ENCODE measurements around the gene GNB3.

GNB3 gene

DNA sequence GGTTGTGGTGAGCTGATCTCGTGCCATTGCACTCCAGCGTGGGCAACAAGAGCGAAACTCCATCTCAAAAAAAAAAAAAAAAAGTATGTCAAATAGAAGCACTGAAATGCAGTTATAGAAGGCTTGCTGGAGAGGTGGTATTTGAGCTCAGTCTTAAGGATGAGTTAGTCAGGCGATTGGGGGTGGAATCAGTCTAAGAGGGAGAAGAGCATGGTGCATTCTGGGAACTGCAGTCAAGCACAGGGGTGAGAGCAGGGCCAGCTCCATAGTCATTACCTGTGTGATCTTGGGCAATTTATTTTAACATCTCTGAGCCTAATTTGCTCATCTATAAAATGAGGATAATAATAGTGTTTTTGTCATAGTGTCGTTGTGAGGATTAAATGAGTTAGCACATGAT is 5.9 kb upstream of the GNB3 start:
- Histone ChIP-seq H3K36me3 (ENCODE audit: low read depth) (peaks cover 78% of the 10 kb centered on the region), H3K4me1 (ENCODE audit: insufficient read depth, poor library complexity, severe bottlenecking) (no peaks in the 10 kb centered on the region), H3K4me3 (ENCODE audit: severe bottlenecking) (no peak overlapping the region), H3K27me3 (ENCODE audit: insufficient read depth, poor library complexity, severe bottlenecking) (no peaks in the 10 kb centered on the region), H3K9me3 (ENCODE audit: severe bottlenecking) (no peaks in the 10 kb centered on the region), H3K27ac (ENCODE audit: poor library complexity, severe bottlenecking) (no peak overlapping the region)
- no peak for DNase-seq (ENCODE audit: low spot score)
- no peak for ATAC-seq (ENCODE audit: low read depth)
- TF ChIP-seq, protein P1, sequence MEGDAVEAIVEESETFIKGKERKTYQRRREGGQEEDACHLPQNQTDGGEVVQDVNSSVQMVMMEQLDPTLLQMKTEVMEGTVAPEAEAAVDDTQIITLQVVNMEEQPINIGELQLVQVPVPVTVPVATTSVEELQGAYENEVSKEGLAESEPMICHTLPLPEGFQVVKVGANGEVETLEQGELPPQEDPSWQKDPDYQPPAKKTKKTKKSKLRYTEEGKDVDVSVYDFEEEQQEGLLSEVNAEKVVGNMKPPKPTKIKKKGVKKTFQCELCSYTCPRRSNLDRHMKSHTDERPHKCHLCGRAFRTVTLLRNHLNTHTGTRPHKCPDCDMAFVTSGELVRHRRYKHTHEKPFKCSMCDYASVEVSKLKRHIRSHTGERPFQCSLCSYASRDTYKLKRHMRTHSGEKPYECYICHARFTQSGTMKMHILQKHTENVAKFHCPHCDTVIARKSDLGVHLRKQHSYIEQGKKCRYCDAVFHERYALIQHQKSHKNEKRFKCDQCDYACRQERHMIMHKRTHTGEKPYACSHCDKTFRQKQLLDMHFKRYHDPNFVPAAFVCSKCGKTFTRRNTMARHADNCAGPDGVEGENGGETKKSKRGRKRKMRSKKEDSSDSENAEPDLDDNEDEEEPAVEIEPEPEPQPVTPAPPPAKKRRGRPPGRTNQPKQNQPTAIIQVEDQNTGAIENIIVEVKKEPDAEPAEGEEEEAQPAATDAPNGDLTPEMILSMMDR (IDR thresholded peaks at IDR 0.05; ENCODE audit: poor library complexity, severe bottlenecking): no peak

DNA sequence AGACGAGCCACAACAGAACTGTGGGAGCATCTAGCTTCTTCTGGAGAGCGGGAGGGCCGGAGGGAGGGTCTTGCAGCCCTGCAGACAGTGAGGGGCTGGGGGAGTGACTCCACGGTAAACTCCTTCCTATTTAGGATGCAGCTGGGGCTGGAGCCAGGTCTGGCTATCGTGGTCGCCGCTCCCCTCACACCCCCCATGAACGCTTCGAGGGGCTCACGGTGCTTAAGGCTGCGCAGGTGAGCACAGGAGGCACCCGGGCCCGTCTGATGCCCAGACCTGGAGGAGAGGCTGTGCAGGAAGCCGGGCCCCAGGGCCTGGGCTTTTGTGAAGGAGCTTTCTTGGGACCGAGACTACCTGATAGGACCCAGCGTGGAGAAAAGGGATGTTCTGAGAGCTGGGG is 3.9 kb upstream of the GNB3 start:
- no peaks in the 10 kb centered on the region for H3K4me1 ChIP-seq (ENCODE audit: insufficient read depth, poor library complexity, severe bottlenecking)
- TF ChIP-seq, protein P1 (IDR thresholded peaks at IDR 0.05; ENCODE audit: poor library complexity, severe bottlenecking): no peak

DNA sequence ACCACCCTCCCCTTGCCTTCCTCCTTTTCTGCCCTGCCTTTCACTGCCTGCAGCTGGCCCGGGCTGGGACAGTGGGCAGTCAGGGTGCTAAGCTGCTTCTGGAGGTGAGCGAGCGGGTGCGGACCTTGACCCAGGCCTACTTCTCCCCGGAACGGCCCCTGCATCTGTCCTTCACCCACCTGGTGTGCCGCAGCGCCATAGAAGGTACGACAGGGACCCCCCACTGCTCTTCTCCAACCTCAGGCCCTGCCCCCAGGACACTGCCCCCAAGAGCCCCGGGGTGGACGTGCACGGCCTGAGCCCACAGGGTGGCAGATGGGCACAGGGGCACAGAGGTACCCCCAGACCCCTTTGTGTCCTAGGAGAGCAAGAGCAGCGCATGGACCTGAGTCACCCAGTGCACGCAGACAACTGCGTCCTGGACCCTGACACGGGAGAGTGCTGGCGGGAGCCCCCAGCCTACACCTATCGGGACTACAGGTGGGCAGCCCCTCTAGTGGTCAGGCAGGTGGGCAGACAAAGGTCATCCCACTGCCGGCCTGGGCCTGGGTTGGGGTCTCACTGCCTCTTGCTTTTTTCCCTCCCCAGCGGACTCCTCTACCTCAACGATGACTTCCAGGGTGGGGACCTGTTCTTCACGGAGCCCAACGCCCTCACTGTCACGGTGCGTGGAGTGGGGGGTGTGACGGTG is 3.2 kb upstream of the GNB3 start:
- Histone ChIP-seq H3K27ac (ENCODE audit: poor library complexity, severe bottlenecking) (no peak overlapping the region), H3K9me3 (ENCODE audit: severe bottlenecking) (no peaks in the 10 kb centered on the region), H3K4me3 (ENCODE audit: severe bottlenecking) (no peak overlapping the region), H3K36me3 (ENCODE audit: low read depth) (peaks cover 56% of the 10 kb centered on the region), H3K27me3 (ENCODE audit: insufficient read depth, poor library complexity, severe bottlenecking) (no peaks in the 10 kb centered on the region), H3K4me1 (ENCODE audit: insufficient read depth, poor library complexity, severe bottlenecking) (no peaks in the 10 kb centered on the region)
- no peak for DNase-seq (ENCODE audit: low spot score)
- TF ChIP-seq, protein P1 (IDR thresholded peaks at IDR 0.05; ENCODE audit: poor library complexity, severe bottlenecking): no peak
- ATAC-seq (ENCODE audit: low read depth): no peak

More for the DNA sequence above, 3.9 kb upstream of the GNB3 start:
- no peak for ATAC-seq (ENCODE audit: low read depth)
- Histone ChIP-seq H3K9me3 (ENCODE audit: severe bottlenecking) (no peaks in the 10 kb centered on the region), H3K27ac (ENCODE audit: poor library complexity, severe bottlenecking) (no peak overlapping the region), H3K4me3 (ENCODE audit: severe bottlenecking) (no peak overlapping the region), H3K36me3 (ENCODE audit: low read depth) (peaks cover 62% of the 10 kb centered on the region), H3K27me3 (ENCODE audit: insufficient read depth, poor library complexity, severe bottlenecking) (no peaks in the 10 kb centered on the region)
- no peak for DNase-seq (ENCODE audit: low spot score)

DNA sequence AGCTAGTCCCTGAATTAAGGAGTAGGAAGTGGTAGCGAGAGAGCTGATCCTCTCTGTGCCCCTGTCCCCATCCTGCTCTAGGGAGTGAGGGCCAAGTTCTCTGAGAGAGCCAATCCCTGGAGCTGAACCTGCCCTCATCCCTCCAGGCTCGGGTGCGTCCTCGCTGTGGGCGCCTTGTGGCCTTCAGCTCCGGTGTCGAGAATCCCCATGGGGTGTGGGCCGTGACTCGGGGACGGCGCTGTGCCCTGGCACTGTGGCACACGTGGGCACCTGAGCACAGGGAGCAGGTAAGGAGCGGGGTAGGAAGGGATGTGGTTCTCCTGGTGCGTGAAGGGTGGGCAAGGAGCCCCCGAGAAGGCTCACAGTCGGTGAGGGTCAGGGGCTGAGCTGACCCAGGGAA is 1.9 kb upstream of the GNB3 start:
- no peaks in the 10 kb centered on the region for H3K27me3 ChIP-seq (ENCODE audit: insufficient read depth, poor library complexity, severe bottlenecking)
- no peaks in the 10 kb centered on the region for H3K4me1 ChIP-seq (ENCODE audit: insufficient read depth, poor library complexity, severe bottlenecking)
- H3K9me3 ChIP-seq (ENCODE audit: severe bottlenecking): no peaks in the 10 kb centered on the region
- peaks cover 46% of the 10 kb centered on the region for H3K36me3 ChIP-seq (ENCODE audit: low read depth)
- DNase-seq (ENCODE audit: low spot score) (no peak), ATAC-seq (ENCODE audit: low read depth) (no peak)
- TF ChIP-seq, protein P1 (IDR thresholded peaks at IDR 0.05; ENCODE audit: poor library complexity, severe bottlenecking): no peak
- H3K4me3 ChIP-seq (ENCODE audit: severe bottlenecking): no peak overlapping the region
- H3K27ac ChIP-seq (ENCODE audit: poor library complexity, severe bottlenecking): no peak overlapping the region

DNA sequence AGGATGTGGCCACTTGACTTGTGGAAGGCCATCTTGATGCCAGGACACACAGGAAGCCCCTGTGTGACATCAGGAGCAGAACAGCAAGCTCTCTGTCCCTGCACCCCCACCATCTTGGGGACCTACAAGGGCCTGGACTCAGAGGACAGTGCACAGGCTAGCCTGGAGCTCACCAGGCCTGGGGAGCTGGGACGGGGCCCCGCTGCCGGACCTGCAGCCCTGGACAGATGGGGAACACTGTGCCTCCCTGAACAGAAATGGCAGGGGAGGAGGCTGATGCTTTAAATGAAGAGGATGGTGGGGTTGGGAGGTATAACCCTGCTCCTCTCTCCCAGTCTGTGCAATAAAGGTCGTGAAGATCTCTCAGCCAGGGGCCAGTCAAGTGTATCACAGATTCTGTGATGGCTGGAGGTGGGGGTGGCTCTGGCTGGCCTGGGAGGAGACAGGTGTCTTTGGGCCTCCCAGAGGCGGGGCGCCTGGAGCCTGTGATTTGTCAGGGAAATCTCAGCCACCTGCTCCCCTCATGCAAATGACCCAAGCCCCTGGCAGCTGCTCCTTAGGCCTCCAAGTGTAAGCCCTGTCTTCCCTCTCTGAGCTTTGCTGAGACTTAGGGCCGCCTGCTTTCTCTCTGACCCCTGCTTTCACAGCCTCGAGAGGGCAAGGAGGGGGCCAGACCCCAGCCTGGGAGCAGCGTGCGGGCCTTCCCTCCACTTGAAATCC is 1.1 kb upstream of the GNB3 start:
- Histone ChIP-seq H3K27ac (ENCODE audit: poor library complexity, severe bottlenecking) (no peak overlapping the region), H3K27me3 (ENCODE audit: insufficient read depth, poor library complexity, severe bottlenecking) (no peaks in the 10 kb centered on the region), H3K9me3 (ENCODE audit: severe bottlenecking) (no peaks in the 10 kb centered on the region), H3K4me3 (ENCODE audit: severe bottlenecking) (no peak overlapping the region), H3K36me3 (ENCODE audit: low read depth) (peaks cover 42% of the 10 kb centered on the region), H3K4me1 (ENCODE audit: insufficient read depth, poor library complexity, severe bottlenecking) (no peaks in the 10 kb centered on the region)
- TF ChIP-seq, protein P1 (IDR thresholded peaks at IDR 0.05; ENCODE audit: poor library complexity, severe bottlenecking): no peak
- ATAC-seq (ENCODE audit: low read depth): no peak
- DNase-seq (ENCODE audit: low spot score): no peak
